ENCODE data around the gene IP6K1.
"Not testable (repeated sequence)": the region's sequence is repeated elsewhere in the genome, so short reads cannot be mapped to it uniquely, and the experiment has no call there.

DNA sequence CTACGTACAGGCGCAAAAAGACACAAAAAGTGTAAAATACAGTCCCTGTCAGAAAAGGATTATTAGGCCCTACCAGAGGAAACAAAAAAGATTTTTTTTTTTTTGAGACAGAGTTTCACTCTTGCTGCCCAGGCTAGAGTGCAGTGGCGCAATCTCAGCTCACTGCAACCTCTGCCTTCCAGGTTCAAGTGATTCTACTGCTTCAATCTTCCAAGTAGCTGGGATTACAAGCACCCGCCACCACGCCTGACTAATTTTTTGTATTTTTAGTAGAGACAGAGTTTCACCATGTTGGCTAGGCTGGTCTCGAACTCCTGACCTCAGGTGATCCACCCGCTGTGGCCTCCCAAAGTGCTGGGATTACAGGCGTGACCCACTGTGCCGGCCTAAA lies 5.4 kb downstream of the IP6K1 start:
- TF ChIP-seq, protein P1, sequence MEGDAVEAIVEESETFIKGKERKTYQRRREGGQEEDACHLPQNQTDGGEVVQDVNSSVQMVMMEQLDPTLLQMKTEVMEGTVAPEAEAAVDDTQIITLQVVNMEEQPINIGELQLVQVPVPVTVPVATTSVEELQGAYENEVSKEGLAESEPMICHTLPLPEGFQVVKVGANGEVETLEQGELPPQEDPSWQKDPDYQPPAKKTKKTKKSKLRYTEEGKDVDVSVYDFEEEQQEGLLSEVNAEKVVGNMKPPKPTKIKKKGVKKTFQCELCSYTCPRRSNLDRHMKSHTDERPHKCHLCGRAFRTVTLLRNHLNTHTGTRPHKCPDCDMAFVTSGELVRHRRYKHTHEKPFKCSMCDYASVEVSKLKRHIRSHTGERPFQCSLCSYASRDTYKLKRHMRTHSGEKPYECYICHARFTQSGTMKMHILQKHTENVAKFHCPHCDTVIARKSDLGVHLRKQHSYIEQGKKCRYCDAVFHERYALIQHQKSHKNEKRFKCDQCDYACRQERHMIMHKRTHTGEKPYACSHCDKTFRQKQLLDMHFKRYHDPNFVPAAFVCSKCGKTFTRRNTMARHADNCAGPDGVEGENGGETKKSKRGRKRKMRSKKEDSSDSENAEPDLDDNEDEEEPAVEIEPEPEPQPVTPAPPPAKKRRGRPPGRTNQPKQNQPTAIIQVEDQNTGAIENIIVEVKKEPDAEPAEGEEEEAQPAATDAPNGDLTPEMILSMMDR (IDR thresholded peaks at IDR 0.05; ENCODE audit: low read length) = not testable (repeated sequence)
- TF ChIP-seq EZH2 (IDR thresholded peaks at IDR 0.05; ENCODE audit: borderline replicate concordance, low read length) = not testable (repeated sequence)

Data from OCI-LY1 (cell line).